ENCODE data around the gene CUL1.

- TF ChIP-seq POLR2AphosphoS5 (IDR thresholded peaks at IDR 0.05; ENCODE audit: borderline replicate concordance, low read depth, low read length) = no peak
- TF ChIP-seq EZH2 (IDR thresholded peaks at IDR 0.05) = no peak
Measured at GRCh38 chr7:148754912-148755311, 56.2 kb downstream of the CUL1 start.
